ENCODE measurements around the gene ARRDC1. TPM values are rescaled to one million over a fixed set of nuclear protein-coding genes. Genes with fewer than 3 reads are reported as not detected.
"Not testable (repeated sequence)": the region's sequence is repeated elsewhere in the genome, so short reads cannot be mapped to it uniquely, and the experiment has no call there.

ARRDC1 gene
- 11.5 and 11.6 TPM in 2 replicates for total RNA-seq (2014; rRNA removed; shearing (Covaris generic))

GRCh38 chr9:137605121-137606004, at the start of gene ARRDC1:
ARRDC1 (plus strand) TSS chr9:137605686; CDS start chr9:137605718, 32 bp downstream.
- peak; percentile 96 for DNase-seq (ENCODE audit: low read depth)

- no peak for DNase-seq (ENCODE audit: low read depth)
Observed at GRCh38 chr9:137556069-137556838, 49.2 kb upstream of the ARRDC1 start.

DNA sequence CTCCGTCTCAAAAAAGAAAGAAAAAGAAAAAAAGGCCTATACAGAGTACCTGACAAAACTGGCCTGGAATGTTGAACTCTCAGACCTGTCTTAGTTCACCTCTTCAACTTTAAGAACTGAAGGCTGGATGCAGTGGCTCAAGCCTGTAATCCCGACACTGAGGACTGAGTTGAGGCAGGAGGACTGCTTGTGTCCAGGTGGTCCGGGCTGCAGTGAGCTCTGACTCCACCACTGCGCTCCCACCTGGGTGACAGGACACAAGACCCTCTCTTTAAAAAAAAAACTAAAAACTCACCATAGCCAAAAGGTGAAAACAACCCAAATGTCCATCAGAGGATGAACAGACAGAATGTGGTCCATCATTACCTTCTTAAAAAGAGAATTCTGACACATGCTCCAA, 47.4 kb upstream of the ARRDC1 start:
- no peak for DNase-seq (ENCODE audit: low read depth)

DNA sequence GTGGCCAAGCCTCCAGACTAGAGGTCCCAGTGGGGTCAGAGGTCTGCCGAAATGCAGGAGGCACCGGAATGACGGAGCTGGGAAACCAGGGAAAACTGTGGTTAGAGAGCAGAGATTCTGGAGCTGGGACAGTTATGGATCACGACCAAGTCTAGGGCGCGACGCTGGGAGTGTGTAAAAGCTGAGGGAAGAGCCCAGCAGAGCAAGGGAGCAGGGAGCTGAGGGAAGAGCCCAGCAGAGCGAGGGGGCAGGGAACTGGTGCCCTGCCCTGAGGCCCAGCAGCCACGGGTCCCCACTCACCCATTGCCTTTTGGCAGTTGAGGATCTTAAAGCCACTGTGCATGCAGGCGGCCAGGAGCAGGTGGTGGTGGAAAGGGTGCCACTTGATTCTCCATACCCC, 41.4 kb upstream of the ARRDC1 start:
- no peak for DNase-seq (ENCODE audit: low read depth)

DNA sequence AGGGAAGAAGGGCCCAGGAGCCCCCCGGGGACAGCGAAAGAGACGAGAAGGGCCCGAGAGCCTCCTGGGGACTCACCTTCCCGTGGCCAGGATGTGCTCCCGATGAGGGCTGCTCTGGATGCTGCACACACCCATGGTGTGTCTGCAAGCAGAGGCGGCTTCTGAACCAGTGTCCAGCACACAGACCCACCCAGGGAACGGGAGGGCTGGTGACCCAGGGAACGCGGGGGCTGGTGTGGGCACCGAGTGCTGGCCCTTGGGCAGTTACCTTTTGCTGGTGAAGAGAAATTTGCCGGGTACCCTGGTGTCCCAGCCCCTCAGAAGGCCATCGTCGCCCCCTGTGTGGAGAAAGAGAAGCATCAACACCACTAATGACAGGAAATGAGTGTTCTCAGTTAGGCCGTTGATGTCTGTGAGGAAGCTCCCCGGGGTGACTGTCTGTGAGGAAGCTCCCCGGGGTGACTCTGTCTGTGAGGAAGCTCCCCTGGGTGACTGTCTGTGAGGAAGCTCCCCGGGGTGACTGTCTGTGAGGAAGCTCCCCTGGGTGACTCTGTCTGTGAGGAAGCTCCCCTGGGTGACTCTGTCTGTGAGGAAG, 40.6 kb upstream of the ARRDC1 start:
- no peak for DNase-seq (ENCODE audit: low read depth)

- not testable (repeated sequence) for DNase-seq (ENCODE audit: low read depth)
Observed at GRCh38 chr9:137568445-137568844, 37.0 kb upstream of the ARRDC1 start.

DNA sequence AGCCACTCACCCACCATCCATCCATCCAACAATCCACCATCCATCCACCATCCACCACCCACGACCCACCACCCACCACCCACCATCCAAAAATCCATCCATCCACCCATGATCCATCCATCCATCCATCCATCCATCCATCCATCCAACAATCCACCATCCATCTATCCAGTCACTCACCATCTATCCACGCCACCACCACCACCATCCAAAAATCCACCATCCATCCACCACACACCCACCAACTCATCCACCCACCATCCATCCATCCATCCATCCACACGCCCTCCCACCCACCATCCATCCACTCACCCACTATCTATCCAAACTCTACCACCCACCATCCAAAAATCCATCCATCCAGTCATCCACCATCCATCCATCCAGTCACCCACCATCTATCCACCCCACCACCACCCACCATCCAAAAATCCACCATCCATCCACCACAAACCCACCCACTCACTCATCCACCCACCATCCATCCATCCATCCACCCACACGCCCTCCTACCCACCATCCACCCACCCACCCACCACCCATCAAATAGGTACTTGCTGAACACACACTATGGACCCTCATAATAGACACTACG, 35.8 kb upstream of the ARRDC1 start:
- no peak for DNase-seq (ENCODE audit: low read depth)

- no peak for DNase-seq (ENCODE audit: low read depth)
Observed at GRCh38 chr9:137570566-137570965, 34.9 kb upstream of the ARRDC1 start.

DNA sequence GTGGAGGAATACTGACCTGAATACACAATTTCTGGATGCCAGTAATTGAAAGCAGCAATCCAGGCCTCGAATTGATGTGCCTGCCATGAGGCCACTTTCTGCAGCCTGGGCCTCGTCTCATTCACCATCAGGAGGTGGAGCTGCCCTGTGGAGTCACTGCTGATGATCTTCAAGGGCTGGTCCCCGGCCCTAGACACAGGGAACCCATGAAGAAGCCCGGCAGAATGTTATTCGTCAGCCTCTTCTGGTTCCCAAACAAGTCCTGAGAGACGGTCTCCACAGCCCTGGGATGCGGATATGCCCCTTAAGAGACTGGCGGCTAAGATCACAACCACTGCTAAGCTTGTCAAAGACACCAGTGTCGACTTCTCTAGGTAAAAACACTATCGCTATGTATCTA, 31.3 kb upstream of the ARRDC1 start:
- no peak for DNase-seq (ENCODE audit: low read depth)

DNA sequence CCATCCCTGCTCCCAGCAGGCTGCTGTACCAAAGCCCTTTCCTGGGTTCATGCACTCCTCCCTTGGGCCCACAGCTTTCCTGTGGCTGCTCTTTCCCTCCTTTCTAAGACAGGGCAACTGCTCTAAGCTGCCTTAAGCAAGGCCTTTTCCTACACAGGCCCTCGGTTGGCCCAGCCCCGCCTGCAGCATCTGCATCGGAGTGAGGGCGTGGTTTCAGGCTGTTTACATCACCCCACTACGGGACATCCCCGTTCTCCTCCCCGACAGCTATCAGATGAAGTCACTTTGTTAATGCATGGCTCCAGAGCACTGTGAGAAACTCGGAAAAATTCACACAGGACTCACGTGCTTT, 30.1 kb upstream of the ARRDC1 start:
- DNase-seq (ENCODE audit: low read depth) = no peak

GRCh38 chr9:137575716-137576411, 29.6 kb upstream of the ARRDC1 start:
- no peak for DNase-seq (ENCODE audit: low read depth)

- peak; percentile 98 for DNase-seq (ENCODE audit: low read depth)
Observed at GRCh38 chr9:137578518-137579258, 26.8 kb upstream of the ARRDC1 start, which contains the start of gene DPH7. DPH7 (minus strand) TSS chr9:137578925; CDS start chr9:137578777, 148 bp downstream.

- DNase-seq (ENCODE audit: low read depth) = no peak
Observed at GRCh38 chr9:137579259-137579604, 26.3 kb upstream of the ARRDC1 start.

GRCh38 chr9:137580209-137580953, 25.1 kb upstream of the ARRDC1 start:
- no peak for DNase-seq (ENCODE audit: low read depth)

- no peak for DNase-seq (ENCODE audit: low read depth)
Observed at GRCh38 chr9:137580954-137581322, 24.5 kb upstream of the ARRDC1 start.

GRCh38 chr9:137581361-137582285, 23.9 kb upstream of the ARRDC1 start:
- DNase-seq (ENCODE audit: low read depth) = no peak

- no peak for DNase-seq (ENCODE audit: low read depth)
Observed at GRCh38 chr9:137582286-137582860, 23.1 kb upstream of the ARRDC1 start.

DNA sequence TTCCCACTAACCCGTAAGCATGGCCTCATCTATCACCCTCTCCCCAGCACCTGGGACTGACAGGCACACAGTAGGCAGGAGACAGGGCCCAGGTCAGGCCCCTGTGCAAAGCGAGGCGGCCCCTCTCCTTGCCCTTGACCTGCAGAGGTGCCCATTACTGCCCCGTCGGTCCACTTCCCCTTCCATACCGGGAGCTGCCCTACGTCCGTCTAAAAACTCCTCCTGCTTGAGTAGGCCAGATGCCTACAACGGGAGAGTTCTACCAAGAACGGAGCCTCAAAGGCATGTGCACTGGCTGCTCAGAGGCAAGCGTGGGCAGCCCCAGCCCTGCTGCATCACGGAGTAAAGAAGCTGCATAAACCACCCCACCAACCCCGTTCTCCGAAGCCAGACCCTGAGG, 22.1 kb upstream of the ARRDC1 start:
- DNase-seq (ENCODE audit: low read depth) = no peak

DNA sequence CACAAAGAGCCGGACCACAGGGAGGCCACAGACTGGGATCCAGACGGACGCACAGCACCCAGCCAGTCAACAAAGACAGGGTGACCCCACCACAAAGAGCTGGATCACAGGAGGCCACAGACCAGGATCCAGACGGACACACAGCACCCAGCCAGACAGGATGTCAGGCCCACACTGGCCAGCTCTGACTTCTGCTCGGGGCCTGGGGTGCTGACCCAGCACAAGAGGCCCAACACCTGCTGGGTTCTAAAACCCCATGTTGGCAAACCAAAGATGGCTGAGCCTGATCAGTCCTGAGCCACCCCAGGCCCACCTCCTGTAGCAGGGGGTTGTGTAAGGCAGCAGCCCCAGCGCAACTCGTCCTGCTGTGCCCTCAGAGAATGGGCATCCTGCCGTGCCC, 21.5 kb upstream of the ARRDC1 start:
- no peak for DNase-seq (ENCODE audit: low read depth)

Measured in Daoy (cell line).